GM12875 (cell line): ENCODE data around the gene STING1.
"Not testable (repeated sequence)": the region's sequence is repeated elsewhere in the genome, so short reads cannot be mapped to it uniquely, and the experiment has no call there.

Source experiments
- H3K4me3 ChIP-seq: one replicate; pipeline ENCODE4 v1.5.1; 2011; ENCODE audit warnings: low read depth, low read length, control low read depth
- TF ChIP-seq, protein P1 (sequence below): IDR thresholded peaks from 2 replicates; pipeline ENCODE4 v1.5.1; 2011; ENCODE audit warnings: low read depth, mild to moderate bottlenecking, control low read depth, inconsistent platforms, low read length, moderate library complexity, borderline replicate concordance; ENCODE audit not compliant: insufficient read depth

Gene STING1

DNA sequence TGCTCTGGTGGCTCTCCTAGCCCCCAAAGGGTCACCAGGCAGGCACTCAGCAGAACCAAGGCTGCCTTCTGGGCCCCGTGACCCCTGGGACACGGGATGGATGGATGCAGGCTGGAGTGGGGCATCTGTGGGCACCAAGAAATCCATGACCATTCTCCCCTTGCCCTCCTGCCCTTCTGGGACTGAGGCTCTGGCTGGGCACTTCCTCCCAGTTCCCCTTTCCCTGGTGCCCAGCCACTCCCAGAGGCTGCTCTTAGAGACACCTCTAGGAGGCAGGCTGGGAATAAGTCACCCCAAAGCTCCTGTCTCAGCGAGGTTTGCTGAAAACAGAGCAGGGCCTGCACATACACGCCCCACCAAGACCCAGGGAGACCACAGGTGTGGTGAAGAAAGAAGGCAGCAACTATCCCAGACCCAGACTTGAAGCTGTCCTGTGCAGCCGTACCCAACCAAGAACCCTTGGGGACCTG lies 943 bp downstream of the STING1 start:
- TF ChIP-seq, protein P1, sequence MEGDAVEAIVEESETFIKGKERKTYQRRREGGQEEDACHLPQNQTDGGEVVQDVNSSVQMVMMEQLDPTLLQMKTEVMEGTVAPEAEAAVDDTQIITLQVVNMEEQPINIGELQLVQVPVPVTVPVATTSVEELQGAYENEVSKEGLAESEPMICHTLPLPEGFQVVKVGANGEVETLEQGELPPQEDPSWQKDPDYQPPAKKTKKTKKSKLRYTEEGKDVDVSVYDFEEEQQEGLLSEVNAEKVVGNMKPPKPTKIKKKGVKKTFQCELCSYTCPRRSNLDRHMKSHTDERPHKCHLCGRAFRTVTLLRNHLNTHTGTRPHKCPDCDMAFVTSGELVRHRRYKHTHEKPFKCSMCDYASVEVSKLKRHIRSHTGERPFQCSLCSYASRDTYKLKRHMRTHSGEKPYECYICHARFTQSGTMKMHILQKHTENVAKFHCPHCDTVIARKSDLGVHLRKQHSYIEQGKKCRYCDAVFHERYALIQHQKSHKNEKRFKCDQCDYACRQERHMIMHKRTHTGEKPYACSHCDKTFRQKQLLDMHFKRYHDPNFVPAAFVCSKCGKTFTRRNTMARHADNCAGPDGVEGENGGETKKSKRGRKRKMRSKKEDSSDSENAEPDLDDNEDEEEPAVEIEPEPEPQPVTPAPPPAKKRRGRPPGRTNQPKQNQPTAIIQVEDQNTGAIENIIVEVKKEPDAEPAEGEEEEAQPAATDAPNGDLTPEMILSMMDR = no peak

DNA sequence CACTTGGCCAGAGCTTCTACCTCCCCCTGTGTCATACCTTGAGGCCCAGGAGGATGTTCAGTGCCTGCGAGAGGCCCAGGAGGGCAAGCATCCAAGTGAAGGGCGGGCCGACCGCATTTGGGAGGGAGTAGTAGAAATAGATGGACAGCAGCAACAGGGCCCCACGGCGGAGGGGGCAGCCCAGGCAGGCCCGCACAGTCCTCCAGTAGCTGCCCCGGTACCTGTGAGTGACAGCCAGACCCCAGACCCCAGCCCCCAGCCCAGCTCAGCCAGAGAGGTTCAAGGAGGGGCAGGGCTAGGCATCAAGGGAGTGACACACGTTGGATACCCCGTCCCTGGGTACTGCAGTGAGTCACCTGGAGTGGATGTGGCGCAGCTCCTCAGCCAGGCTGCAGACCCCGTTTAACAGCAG lies 1.4 kb downstream of the STING1 start:
- TF ChIP-seq, protein P1 = no peak
- H3K4me3 ChIP-seq = peak overlapping the region; percentile 40

More for the DNA sequence above, 943 bp downstream of the STING1 start:
- H3K4me3 ChIP-seq = peak overlapping the region; percentile 40

- not testable (repeated sequence) for H3K4me3 ChIP-seq
These were observed 2.8 kb downstream of the STING1 start for GRCh38 chr5:139479729-139480128.

- H3K4me3 ChIP-seq = not testable (repeated sequence)
These were observed 3.7 kb downstream of the STING1 start for GRCh38 chr5:139478657-139479423.

DNA sequence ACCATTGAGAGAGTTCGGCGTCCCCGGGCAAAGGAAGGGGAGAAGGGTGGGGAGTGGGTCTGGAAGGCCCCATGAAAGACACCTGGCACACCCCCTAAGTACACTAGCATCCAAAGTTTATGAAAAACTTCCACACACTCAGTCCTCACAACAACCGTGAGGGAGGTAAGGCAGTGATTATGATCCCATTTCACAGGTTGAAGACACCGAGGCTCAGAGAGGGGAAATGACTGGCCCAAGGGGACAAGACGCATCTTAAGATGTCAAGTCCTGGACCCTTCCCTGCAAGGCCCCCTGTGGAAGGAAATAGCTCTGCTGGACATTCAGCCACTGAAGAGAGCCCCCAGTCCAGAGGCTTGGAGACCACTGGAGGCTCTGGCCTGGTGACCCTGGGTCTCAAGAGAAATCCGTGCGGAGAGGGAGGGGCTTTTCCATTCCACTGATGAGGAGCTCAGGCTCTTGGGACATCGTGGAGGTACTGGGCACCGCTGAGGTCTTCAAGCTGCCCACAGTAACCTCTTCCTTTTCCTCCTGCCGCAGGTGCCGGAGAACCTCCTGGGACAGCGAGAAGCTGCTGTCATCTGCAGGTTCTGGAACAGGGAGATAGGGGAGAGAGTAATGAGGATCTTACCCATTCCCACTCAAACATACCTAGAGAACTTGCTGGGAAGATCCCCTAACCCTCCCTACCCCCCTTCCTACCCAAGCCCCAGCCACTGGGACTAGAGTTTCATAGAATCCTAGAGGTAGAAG lies 6.5 kb downstream of the STING1 start:
- TF ChIP-seq, protein P1 = no peak
- H3K4me3 ChIP-seq = no peak overlapping the region

DNA sequence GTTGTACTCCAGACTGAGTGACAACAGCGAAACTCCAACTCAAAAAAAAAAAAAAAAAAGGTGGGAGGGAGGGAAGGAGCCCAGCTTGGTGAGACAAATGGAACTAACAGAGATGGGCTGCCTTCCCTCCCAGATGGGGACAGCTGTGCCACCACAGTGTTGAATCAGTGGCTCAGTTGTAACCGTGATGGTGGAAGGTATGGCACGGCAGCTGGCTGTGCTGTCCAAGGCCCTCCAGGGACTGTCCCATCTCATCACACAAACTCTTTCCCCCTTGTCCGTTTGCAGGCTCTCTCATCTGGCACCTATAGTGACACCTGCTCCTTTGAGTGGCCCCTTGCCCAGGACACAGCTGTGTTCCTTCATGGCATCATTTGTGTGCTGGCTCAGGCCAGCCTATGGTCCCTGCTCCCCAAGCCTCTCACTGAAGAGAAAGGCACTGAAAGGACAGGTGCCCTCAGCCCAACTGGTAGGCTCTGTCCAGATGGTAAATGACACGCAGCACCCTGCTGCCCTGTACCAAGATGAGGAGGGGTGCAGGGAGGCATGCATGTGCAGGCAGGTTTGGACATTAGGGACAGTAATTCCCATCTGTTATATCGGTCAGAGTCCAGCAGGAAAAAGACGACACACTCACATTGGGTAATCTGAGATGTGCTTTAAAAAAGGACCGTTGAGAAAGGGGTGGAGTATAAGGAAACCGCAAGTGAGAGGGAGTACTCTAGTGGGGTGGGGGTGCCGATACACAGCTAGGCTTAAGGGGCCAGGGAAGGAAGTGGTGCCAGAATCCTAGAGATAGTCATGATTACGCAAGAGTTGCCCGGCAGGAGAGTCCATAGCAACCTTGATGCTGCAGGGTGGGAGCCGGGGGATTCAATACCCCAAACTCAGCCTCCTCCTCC lies 7.4 kb downstream of the STING1 start:
- TF ChIP-seq, protein P1 = no peak
- H3K4me3 ChIP-seq = no peak overlapping the region

- H3K4me3 ChIP-seq = no peak overlapping the region
- TF ChIP-seq, protein P1 = no peak
These were observed 9.0 kb downstream of the STING1 start for GRCh38 chr5:139473565-139473964.
